ENCODE measurements around the gene AKT3. TPM values are rescaled to one million over a fixed set of nuclear protein-coding genes. Genes with fewer than 3 reads are reported as not detected.

The AKT3 gene
- total and polyA plus RNA-seq, 3 experiments from 2014 or later, result 4.3 to 49.6 (median 47.3) TPM

DNA sequence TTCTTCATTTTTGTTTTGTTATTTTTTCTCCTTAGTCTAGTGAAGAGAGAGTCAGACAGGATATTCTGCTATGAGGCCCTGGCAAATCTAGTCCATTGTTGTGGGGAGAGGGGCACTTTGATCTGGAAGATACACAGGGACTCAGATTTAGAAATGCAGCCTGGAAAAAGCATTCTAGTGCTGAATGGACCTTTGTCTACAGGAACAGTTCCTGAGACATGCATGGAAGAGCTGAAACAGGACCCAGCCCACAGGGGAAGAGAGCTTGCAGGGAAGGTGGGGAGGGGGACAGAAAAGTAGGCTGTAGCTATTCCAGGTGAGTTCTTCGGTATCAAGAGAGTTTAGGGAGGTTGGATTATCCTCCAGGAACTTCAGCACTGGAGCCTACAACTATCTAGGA, 98.5 kb downstream of the AKT3 start:
- POLR2A ChIA-PET, result no interaction called here
- CTCF ChIA-PET, result interaction anchor here (0.8 to 1.6 kb wide), 2 partner anchors 408 to 416 kb away, joined by 3 read pairs; no protein-coding TSS in a partner anchor
- peaks cover 8% of the 10 kb centered on the region for H3K4me1 ChIP-seq (ENCODE audit: insufficient read depth, low read length)

GRCh38 chr1:243748706-243749283, 101.2 kb downstream of the AKT3 start:
- POLR2A ChIA-PET, result no interaction called here
- H3K36me3 ChIP-seq (ENCODE audit: insufficient read depth, low read length), result no peaks in the 10 kb centered on the region
- no peaks in the 10 kb centered on the region for H3K27me3 ChIP-seq (ENCODE audit: insufficient read depth, low read length, poor library complexity, severe bottlenecking)
- H3K27ac ChIP-seq (ENCODE audit: low read depth, low read length), result no peak overlapping the region
- H3K4me1 Mint-ChIP-seq, result peaks cover 25 to 53% (median 46%) of the 10 kb centered on the region in 3 donors
- peak overlapping the region in 5 of 8 donors; percentile 1 to 61 (median 25) for H3K27ac Mint-ChIP-seq
- peaks cover 8% of the 10 kb centered on the region for H3K4me1 ChIP-seq (ENCODE audit: insufficient read depth, low read length)
- H3K27me3 Mint-ChIP-seq, result no peaks in the 10 kb centered on the region
- H3K36me3 Mint-ChIP-seq, result peaks cover 3 to 7% (median 7%) of the 10 kb centered on the region in 3 donors
- no peaks in the 10 kb centered on the region for H3K9me3 ChIP-seq (ENCODE audit: low read length)
- peak in 2 of 5 donors; percentile 31 to 32 for DNase-seq
- H3K9me3 Mint-ChIP-seq, result no peaks in the 10 kb centered on the region
- H3K4me3 ChIP-seq (ENCODE audit: low read length), result no peak overlapping the region
- CTCF ChIA-PET, result interaction anchor here (0.6 to 1.8 kb wide), 4 partner anchors 12 to 406 kb away, joined by 3 to 8 read pairs (median 5); no protein-coding TSS in a partner anchor
- H3K4me3 Mint-ChIP-seq, result no peak overlapping the region

More for the DNA sequence above, 98.5 kb downstream of the AKT3 start:
- H3K4me3 Mint-ChIP-seq, result no peak overlapping the region
- no peak for DNase-seq
- H3K9me3 Mint-ChIP-seq, result no peaks in the 10 kb centered on the region
- H3K27ac ChIP-seq (ENCODE audit: low read depth, low read length), result no peak overlapping the region
- no peaks in the 10 kb centered on the region for H3K27me3 Mint-ChIP-seq
- H3K36me3 ChIP-seq (ENCODE audit: insufficient read depth, low read length), result no peaks in the 10 kb centered on the region
- H3K36me3 Mint-ChIP-seq, result peaks cover 0 to 3% (median 2%) of the 10 kb centered on the region in 3 donors
- no peak overlapping the region for H3K4me3 ChIP-seq (ENCODE audit: low read length)
- H3K4me1 Mint-ChIP-seq, result peaks cover 37 to 71% (median 58%) of the 10 kb centered on the region in 3 donors
- no peaks in the 10 kb centered on the region for H3K9me3 ChIP-seq (ENCODE audit: low read length)
- peak overlapping the region; percentile 7 to 93 (median 71) for H3K27ac Mint-ChIP-seq
- H3K27me3 ChIP-seq (ENCODE audit: insufficient read depth, low read length, poor library complexity, severe bottlenecking), result no peaks in the 10 kb centered on the region

GRCh38 chr1:243748227-243748626, 101.8 kb downstream of the AKT3 start:
- H3K4me3 ChIP-seq (ENCODE audit: low read length), result no peak overlapping the region
- CTCF ChIA-PET, result interaction anchor here (1.4 kb wide), 1 partner anchor 406 kb away, joined by 3 read pairs; no protein-coding TSS in a partner anchor
- Mint-ChIP-seq H3K4me1 (peaks cover 21 to 50% (median 43%) of the 10 kb centered on the region in 3 donors), H3K9me3 (no peaks in the 10 kb centered on the region), H3K36me3 (peaks cover 3 to 8% (median 7%) of the 10 kb centered on the region in 3 donors), H3K27ac (no peak overlapping the region), H3K27me3 (no peaks in the 10 kb centered on the region), H3K4me3 (no peak overlapping the region)
- DNase-seq, result no peak
- no peaks in the 10 kb centered on the region for H3K27me3 ChIP-seq (ENCODE audit: insufficient read depth, low read length, poor library complexity, severe bottlenecking)
- no peak overlapping the region for H3K27ac ChIP-seq (ENCODE audit: low read depth, low read length)
- POLR2A ChIA-PET, result no interaction called here
- H3K4me1 ChIP-seq (ENCODE audit: insufficient read depth, low read length), result peaks cover 8% of the 10 kb centered on the region
- H3K36me3 ChIP-seq (ENCODE audit: insufficient read depth, low read length), result no peaks in the 10 kb centered on the region
- no peaks in the 10 kb centered on the region for H3K9me3 ChIP-seq (ENCODE audit: low read length)

DNA sequence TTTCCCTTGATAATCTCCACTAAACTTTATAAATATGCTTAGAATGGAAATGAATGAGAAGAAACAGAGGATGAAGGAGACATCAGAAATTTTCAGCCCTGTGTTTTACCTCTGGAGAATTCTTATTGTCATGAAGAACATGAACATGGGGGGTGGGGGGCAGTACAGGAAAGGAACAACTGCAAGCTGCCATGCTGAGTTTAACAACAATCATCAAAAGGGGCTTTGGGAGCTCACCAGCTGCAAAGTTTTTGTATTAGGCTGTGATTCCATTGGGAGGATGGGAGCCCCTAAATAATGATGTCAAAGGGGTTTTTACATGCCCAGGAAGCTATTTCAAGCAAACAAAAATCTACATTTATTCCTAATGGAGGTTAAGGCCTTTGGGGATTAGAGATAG, 103.3 kb downstream of the AKT3 start:
- Mint-ChIP-seq H3K4me3 (no peak overlapping the region), H3K27ac (peak overlapping the region in 1 of 8 donors; percentile 35), H3K27me3 (no peaks in the 10 kb centered on the region), H3K4me1 (peaks cover 22 to 50% (median 44%) of the 10 kb centered on the region in 3 donors), H3K36me3 (peaks cover 3 to 11% (median 10%) of the 10 kb centered on the region in 3 donors), H3K9me3 (no peaks in the 10 kb centered on the region)
- H3K27me3 ChIP-seq (ENCODE audit: insufficient read depth, low read length, poor library complexity, severe bottlenecking), result no peaks in the 10 kb centered on the region
- H3K9me3 ChIP-seq (ENCODE audit: low read length), result no peaks in the 10 kb centered on the region
- ChIA-PET POLR2A (no interaction called here), CTCF (no interaction called here)
- H3K36me3 ChIP-seq (ENCODE audit: insufficient read depth, low read length), result no peaks in the 10 kb centered on the region
- H3K4me3 ChIP-seq (ENCODE audit: low read length), result no peak overlapping the region
- H3K27ac ChIP-seq (ENCODE audit: low read depth, low read length), result no peak overlapping the region
- H3K4me1 ChIP-seq (ENCODE audit: insufficient read depth, low read length), result peaks cover 7% of the 10 kb centered on the region
- DNase-seq, result no peak

DNA sequence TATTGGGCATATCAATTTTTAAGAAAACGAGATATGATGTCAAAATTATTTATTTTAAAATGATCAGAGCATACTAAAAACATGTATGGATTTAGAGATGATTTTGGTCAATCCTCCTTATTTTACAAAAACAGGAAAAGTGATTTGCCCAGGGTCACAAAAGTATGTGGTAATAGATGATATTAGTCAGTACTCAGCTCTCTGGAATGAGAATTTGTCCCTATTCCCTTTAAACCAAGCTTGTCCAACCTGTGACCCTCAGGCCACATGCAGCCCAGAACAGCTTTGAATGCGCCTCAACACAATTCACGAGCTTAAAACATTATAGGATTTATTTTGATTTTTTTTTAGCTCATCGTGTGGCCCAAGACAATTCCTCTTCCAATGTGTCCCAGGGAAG, 104.7 kb downstream of the AKT3 start:
- H3K4me1 ChIP-seq (ENCODE audit: insufficient read depth, low read length), result no peaks in the 10 kb centered on the region
- H3K27ac ChIP-seq (ENCODE audit: low read depth, low read length), result no peak overlapping the region
- Mint-ChIP-seq H3K27ac (peak overlapping the region in 1 of 8 donors; percentile 33), H3K9me3 (no peaks in the 10 kb centered on the region), H3K36me3 (peaks cover 3 to 13% (median 11%) of the 10 kb centered on the region in 3 donors), H3K27me3 (no peaks in the 10 kb centered on the region), H3K4me3 (no peak overlapping the region), H3K4me1 (peaks cover 16 to 49% (median 43%) of the 10 kb centered on the region in 3 donors)
- DNase-seq, result no peak
- no peak overlapping the region for H3K4me3 ChIP-seq (ENCODE audit: low read length)
- POLR2A ChIA-PET, result no interaction called here
- no peaks in the 10 kb centered on the region for H3K36me3 ChIP-seq (ENCODE audit: insufficient read depth, low read length)
- H3K27me3 ChIP-seq (ENCODE audit: insufficient read depth, low read length, poor library complexity, severe bottlenecking), result no peaks in the 10 kb centered on the region
- CTCF ChIA-PET, result no interaction called here
- H3K9me3 ChIP-seq (ENCODE audit: low read length), result no peaks in the 10 kb centered on the region

DNA sequence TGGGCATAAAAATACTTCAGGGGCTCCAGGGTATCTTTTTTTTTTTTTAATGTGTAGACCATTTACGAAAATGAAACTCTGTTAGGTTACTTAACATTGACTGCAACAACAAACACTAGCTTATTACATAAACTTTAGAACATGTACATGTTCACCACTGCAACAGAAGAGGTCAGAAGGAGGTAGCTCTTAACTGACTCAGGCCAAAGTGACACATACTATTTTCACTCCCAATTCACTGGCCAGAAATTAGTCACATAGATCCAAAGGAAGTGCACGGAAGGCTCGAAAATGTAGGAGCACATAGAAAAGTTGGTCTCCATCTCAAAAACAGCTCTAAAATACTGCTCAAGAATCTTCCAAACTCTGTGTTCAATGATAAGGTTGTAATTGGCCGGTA, 107.2 kb downstream of the AKT3 start:
- H3K4me3 ChIP-seq (ENCODE audit: low read length), result no peak overlapping the region
- Mint-ChIP-seq H3K27me3 (no peaks in the 10 kb centered on the region), H3K36me3 (peaks cover 3 to 15% (median 13%) of the 10 kb centered on the region in 3 donors), H3K4me3 (no peak overlapping the region), H3K27ac (no peak overlapping the region), H3K4me1 (peaks cover 20 to 50% (median 46%) of the 10 kb centered on the region in 3 donors), H3K9me3 (no peaks in the 10 kb centered on the region)
- no peak for DNase-seq
- H3K27me3 ChIP-seq (ENCODE audit: insufficient read depth, low read length, poor library complexity, severe bottlenecking), result no peaks in the 10 kb centered on the region
- no peaks in the 10 kb centered on the region for H3K4me1 ChIP-seq (ENCODE audit: insufficient read depth, low read length)
- no peaks in the 10 kb centered on the region for H3K36me3 ChIP-seq (ENCODE audit: insufficient read depth, low read length)
- H3K9me3 ChIP-seq (ENCODE audit: low read length), result no peaks in the 10 kb centered on the region
- ChIA-PET POLR2A (no interaction called here), CTCF (no interaction called here)
- no peak overlapping the region for H3K27ac ChIP-seq (ENCODE audit: low read depth, low read length)

DNA sequence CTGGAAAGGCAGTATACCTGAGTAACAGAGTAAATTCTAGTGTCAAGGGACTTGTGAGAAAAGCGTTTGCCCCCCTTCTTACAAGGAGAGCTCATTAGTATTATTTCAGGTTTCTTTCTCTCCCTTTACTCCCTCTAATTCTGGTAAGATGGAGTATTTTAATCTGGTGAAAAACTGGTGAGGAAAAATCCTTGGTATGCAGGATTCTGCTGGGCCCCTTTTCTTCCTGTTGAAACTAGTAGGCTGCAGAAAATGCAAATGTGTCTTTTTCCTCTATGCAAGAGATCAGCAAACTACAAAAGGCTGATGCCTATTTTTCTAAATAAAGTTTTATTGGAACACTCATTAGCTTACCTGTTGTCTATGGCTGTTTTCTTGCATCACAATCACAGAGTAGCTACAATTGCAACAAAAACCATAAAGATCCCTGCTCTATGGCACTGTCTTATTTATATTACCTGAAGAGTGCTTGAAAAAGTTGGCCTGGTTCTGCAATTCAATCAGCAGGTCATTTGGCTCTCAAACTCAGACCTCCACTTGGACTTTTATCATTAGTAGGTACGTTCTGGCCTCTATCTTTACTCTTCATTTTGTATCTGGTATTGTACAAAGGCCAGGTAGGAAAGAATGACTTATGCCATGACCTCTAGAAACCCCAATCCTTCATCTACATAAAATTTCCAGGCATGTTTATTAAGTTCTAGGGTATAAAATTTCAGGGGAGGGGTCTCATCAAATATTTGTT, 109.6 kb downstream of the AKT3 start:
- Histone ChIP-seq H3K9me3 (ENCODE audit: low read length) (no peaks in the 10 kb centered on the region), H3K27ac (ENCODE audit: low read depth, low read length) (no peak overlapping the region), H3K4me3 (ENCODE audit: low read length) (no peak overlapping the region), H3K36me3 (ENCODE audit: insufficient read depth, low read length) (no peaks in the 10 kb centered on the region), H3K4me1 (ENCODE audit: insufficient read depth, low read length) (no peaks in the 10 kb centered on the region), H3K27me3 (ENCODE audit: insufficient read depth, low read length, poor library complexity, severe bottlenecking) (no peaks in the 10 kb centered on the region)
- Mint-ChIP-seq H3K9me3 (no peaks in the 10 kb centered on the region), H3K27ac (no peak overlapping the region), H3K4me1 (peaks cover 28 to 64% (median 57%) of the 10 kb centered on the region in 3 donors), H3K27me3 (no peaks in the 10 kb centered on the region), H3K4me3 (no peak overlapping the region), H3K36me3 (peaks cover 3 to 15% (median 14%) of the 10 kb centered on the region in 3 donors)
- POLR2A ChIA-PET, result no interaction called here
- no peak for DNase-seq
- CTCF ChIA-PET, result no interaction called here

- Mint-ChIP-seq H3K4me1 (peaks cover 31 to 70% (median 63%) of the 10 kb centered on the region in 3 donors), H3K27me3 (no peaks in the 10 kb centered on the region), H3K9me3 (no peaks in the 10 kb centered on the region), H3K27ac (peak overlapping the region in 2 of 8 donors; percentile 62 to 74), H3K4me3 (no peak overlapping the region), H3K36me3 (peaks cover 3 to 18% (median 14%) of the 10 kb centered on the region in 3 donors)
- CTCF ChIA-PET, result no interaction called here
- Histone ChIP-seq H3K9me3 (ENCODE audit: low read length) (no peaks in the 10 kb centered on the region), H3K27ac (ENCODE audit: low read depth, low read length) (no peak overlapping the region), H3K27me3 (ENCODE audit: insufficient read depth, low read length, poor library complexity, severe bottlenecking) (no peaks in the 10 kb centered on the region), H3K36me3 (ENCODE audit: insufficient read depth, low read length) (no peaks in the 10 kb centered on the region), H3K4me1 (ENCODE audit: insufficient read depth, low read length) (no peaks in the 10 kb centered on the region), H3K4me3 (ENCODE audit: low read length) (no peak overlapping the region)
- DNase-seq, result no peak
- POLR2A ChIA-PET, result no interaction called here
Measured at GRCh38 chr1:243739335-243740003, 110.6 kb downstream of the AKT3 start.

Measured in CD8-positive, alpha-beta memory T cell (primary cell).